ENCODE results near the gene DGKB.

DGKB gene

DNA sequence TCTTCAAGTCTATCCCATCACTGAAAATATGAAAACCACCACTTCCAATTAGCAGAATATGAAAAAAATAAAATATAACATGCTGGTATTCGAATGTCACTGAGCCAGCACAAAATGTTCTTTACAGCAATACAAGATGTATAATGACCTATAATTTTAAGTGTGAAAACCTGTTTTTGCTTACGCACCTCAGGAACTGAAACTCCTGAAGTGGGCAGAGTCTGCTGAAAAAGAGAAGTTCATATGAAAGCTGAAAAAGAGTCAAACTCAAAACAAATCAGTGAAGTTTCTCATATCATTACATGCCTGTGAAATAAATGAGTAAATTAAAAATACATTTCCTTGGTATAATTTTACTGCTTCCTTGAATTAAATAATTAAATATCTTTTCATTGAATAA lies 272.5 kb downstream of the DGKB start:
- no peak overlapping the region for H3K4me3 ChIP-seq (ENCODE audit: low read depth, low read length)
- TF ChIP-seq, protein P1, sequence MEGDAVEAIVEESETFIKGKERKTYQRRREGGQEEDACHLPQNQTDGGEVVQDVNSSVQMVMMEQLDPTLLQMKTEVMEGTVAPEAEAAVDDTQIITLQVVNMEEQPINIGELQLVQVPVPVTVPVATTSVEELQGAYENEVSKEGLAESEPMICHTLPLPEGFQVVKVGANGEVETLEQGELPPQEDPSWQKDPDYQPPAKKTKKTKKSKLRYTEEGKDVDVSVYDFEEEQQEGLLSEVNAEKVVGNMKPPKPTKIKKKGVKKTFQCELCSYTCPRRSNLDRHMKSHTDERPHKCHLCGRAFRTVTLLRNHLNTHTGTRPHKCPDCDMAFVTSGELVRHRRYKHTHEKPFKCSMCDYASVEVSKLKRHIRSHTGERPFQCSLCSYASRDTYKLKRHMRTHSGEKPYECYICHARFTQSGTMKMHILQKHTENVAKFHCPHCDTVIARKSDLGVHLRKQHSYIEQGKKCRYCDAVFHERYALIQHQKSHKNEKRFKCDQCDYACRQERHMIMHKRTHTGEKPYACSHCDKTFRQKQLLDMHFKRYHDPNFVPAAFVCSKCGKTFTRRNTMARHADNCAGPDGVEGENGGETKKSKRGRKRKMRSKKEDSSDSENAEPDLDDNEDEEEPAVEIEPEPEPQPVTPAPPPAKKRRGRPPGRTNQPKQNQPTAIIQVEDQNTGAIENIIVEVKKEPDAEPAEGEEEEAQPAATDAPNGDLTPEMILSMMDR (conservative IDR thresholded peaks at IDR 0.05; ENCODE audit: low read depth, low read length): no peak
- DNase-seq (ENCODE audit: low read depth): no peak

DNA sequence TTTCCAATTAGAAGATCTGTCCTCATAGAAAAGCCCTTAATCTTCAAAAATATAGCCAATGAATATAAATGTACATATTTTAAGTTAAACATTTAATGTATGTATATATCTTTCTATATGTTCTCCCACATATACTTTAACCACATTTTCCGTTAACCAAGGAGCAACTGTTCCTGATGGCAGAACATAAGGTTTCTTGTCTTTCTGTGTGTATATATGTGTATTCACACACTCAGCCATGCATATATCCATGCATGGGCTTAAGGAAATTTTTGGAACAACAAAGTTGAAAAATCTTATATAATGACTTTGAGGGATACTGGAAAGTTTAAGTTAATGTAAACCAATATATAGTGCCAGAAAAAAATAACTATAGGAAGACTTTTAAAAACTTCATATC lies 274.0 kb downstream of the DGKB start:
- no peak for DNase-seq (ENCODE audit: low read depth)
- TF ChIP-seq, protein P1 (conservative IDR thresholded peaks at IDR 0.05; ENCODE audit: low read depth, low read length): no peak
- no peak overlapping the region for H3K4me3 ChIP-seq (ENCODE audit: low read depth, low read length)

DNA sequence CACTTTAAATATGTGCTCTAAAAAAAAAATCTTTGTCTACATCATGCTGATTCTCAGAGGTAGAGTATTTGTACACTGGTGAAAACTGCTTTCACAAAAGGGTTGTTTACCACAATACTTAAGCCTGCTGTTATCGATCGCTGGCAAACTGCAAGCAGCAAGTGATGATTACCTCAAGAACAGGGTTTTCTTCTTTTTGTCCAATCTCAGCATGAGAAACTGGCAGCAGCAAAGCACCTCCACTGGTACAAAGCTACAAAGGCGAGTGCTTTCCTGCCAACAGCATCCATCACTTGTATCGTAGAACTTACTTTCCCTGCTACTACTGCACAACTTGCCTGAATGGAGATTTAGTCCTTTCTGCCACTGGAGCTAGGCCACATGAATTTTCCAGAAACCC lies 276.5 kb downstream of the DGKB start:
- TF ChIP-seq, protein P1 (conservative IDR thresholded peaks at IDR 0.05; ENCODE audit: low read depth, low read length): no peak
- no peak for DNase-seq (ENCODE audit: low read depth)
- no peak overlapping the region for H3K4me3 ChIP-seq (ENCODE audit: low read depth, low read length)

DNA sequence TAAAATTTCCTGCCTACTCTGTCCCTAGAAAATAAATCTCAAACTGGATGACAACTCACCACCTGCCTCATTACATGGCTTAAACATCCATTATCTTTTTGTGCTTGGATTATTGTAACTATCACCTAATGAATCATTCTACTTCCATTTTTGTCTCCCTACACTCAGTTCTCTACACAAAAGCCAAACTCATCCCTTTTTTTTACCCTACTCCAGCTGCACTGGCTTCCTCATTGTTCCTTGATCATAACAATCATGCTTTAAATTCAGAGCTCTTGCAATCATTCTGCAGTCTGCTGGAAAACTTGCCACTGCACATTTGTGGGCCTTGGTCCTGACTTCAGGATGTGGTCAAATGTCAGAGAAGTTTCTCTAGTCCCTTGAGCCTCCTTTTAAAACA lies 280.0 kb downstream of the DGKB start:
- DNase-seq (ENCODE audit: low read depth): no peak
- TF ChIP-seq, protein P1 (conservative IDR thresholded peaks at IDR 0.05; ENCODE audit: low read depth, low read length): no peak
- H3K4me3 ChIP-seq (ENCODE audit: low read depth, low read length): no peak overlapping the region

DNA sequence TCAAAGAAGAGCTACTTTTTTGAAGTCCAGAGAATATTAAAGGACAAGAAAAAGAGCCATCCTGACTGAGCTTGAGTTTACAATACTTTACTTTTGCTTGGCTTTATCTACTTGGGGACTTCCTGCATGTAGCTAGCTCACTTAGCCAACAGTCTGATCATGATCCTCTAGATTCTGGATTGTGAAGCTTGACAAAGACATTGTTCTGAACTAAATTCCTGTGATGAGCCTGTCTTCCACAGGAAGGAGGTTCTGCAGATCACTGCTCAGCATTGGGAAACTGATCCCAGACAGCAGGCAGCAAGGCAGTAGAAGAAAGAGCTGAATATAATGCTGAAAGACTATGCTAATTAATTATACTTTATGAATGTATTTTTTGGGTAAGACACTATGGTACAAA lies 296.4 kb downstream of the DGKB start:
- peak; percentile 29 for DNase-seq (ENCODE audit: low read depth)
- TF ChIP-seq, protein P1 (conservative IDR thresholded peaks at IDR 0.05; ENCODE audit: low read depth, low read length): no peak
- H3K4me3 ChIP-seq (ENCODE audit: low read depth, low read length): no peak overlapping the region

DNA sequence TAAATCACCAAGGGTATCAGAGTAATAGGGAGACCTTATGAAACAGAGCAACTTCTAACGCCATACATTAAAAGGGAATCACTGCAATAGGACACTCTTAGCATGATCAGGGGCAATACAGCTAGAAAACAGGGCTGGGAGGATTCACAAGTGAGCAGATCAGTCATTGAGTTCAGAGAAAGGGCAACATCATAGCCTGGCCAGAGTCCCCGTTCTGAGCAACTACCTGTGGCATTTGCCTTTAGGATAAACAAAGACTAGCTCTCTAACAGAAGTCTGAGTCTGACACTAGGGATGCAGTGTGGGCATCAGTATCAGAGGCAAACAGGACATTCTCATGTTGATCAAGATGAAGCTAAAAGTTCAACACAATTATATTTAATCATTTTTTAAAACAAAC lies 297.9 kb downstream of the DGKB start:
- DNase-seq (ENCODE audit: low read depth): no peak
- H3K4me3 ChIP-seq (ENCODE audit: low read depth, low read length): no peak overlapping the region

DNA sequence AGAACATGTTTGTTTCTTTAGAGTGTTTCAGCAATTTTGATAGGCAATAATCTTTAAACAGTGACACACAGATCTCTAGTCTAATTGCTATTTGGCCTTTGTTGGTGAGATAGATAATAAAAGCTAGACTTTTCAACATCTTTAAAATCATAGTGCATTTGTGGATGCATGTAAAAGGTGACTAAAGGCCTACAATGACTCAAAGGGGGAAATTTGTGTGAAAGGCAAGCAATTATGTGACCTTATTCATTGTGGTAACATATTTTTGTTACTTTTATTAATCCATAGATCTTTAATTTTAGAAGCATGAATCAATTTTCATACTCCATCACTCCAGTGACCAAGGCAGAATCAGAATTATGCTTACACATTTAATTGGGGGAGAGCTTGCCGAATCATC lies 299.7 kb downstream of the DGKB start:
- DNase-seq (ENCODE audit: low read depth): no peak
- H3K4me3 ChIP-seq (ENCODE audit: low read depth, low read length): no peak overlapping the region
- TF ChIP-seq, protein P1 (conservative IDR thresholded peaks at IDR 0.05; ENCODE audit: low read depth, low read length): no peak

More for the DNA sequence above, 297.9 kb downstream of the DGKB start:
- TF ChIP-seq, protein P1 (conservative IDR thresholded peaks at IDR 0.05; ENCODE audit: low read depth, low read length): no peak
